IMR-90 (cell line): ENCODE results near the gene MACF1. TPM values are rescaled to one million over a fixed set of nuclear protein-coding genes. Genes with fewer than 3 reads are reported as not detected.

ENCODE experiments used
- ATAC-seq: fragments of 200-7000 bp; cut with Tn5 transposase; 2 replicates; pipeline ENCODE4 v1.9.1; 2020; ENCODE audit warnings: low read depth, mild to moderate bottlenecking, moderate library complexity
- BruUV-seq: library from RNA; stranded (reverse); fragments of 400-500 nt; replicated peaks from 2 replicates; lab custom pipeline; 2021; lab: Mats Ljungman, UMichigan
- CTCF ChIA-PET: fragments of 300-600 bp; formaldehyde crosslinking; extraction: SDS; loops from one replicate; lab custom pipeline; 2021; ENCODE audit warnings: antibody characterized with exemption; lab: Yijun Ruan, JAX
- POLR2A ChIA-PET: fragments of 300-600 bp; sonication (Branson Sonifier 250); formaldehyde crosslinking; loops from one replicate; lab custom pipeline; 2022; ENCODE audit warnings: antibody characterized with exemption; ENCODE audit not compliant: unreplicated experiment; lab: Charles Lee
- DNase-seq: peaks from one replicate; pipeline ENCODE4 v3.0.0; 2013
- H2AFZ ChIP-seq: replicated peaks from 2 replicates; pipeline ENCODE3; 2013; ENCODE audit warnings: low read length, mild to moderate bottlenecking; ENCODE audit not compliant: poor library complexity
- H2AK5ac ChIP-seq: 2 replicates; pipeline ENCODE4 v1.6.1; 2013; ENCODE audit warnings: low read depth, low read length, inconsistent platforms
- H2AK9ac ChIP-seq: replicated peaks from 2 replicates; pipeline ENCODE3; 2013; ENCODE audit warnings: mild to moderate bottlenecking, low read depth, low read length, moderate library complexity; ENCODE audit not compliant: poor library complexity
- H2BK120ac ChIP-seq: 2 replicates; pipeline ENCODE4 v1.6.1; 2013; ENCODE audit warnings: low read depth, low read length, inconsistent platforms
- H2BK15ac ChIP-seq: 3 replicates; pipeline ENCODE4 v1.6.1; 2013; ENCODE audit warnings: low read depth, low read length, inconsistent platforms
- H2BK20ac ChIP-seq: 2 replicates; pipeline ENCODE4 v1.6.1; 2013; ENCODE audit warnings: low read depth, mild to moderate bottlenecking, inconsistent platforms, low read length, moderate library complexity
- H2BK5ac ChIP-seq: 2 replicates; pipeline ENCODE4 v1.6.1; 2013; ENCODE audit warnings: mild to moderate bottlenecking, low read depth, low read length, inconsistent platforms; ENCODE audit not compliant: poor library complexity, severe bottlenecking
- H3K14ac ChIP-seq: replicated peaks from 2 replicates; pipeline ENCODE4 v1.6.1; 2013; ENCODE audit warnings: low read depth, low read length, inconsistent platforms
- H3K18ac ChIP-seq: 2 replicates; pipeline ENCODE4 v1.6.1; 2013; ENCODE audit warnings: low read depth, low read length, control low read depth
- H3K23ac ChIP-seq: 2 replicates; pipeline ENCODE4 v1.6.1; 2013; ENCODE audit warnings: low read depth, low read length, inconsistent platforms
- H3K27ac ChIP-seq: 2 replicates; pipeline ENCODE4 v1.5.1; 2013; ENCODE audit warnings: mild to moderate bottlenecking, control low read depth, low read length; ENCODE audit not compliant: insufficient read depth
- H3K27me3 ChIP-seq: 2 replicates; pipeline ENCODE4 v1.6.1; 2013; ENCODE audit warnings: low read length; ENCODE audit not compliant: control insufficient read depth, insufficient read depth
- H3K36me3 ChIP-seq: 2 replicates; pipeline ENCODE4 v1.6.1; 2013; ENCODE audit warnings: low read length, mixed read lengths; ENCODE audit not compliant: control insufficient read depth, insufficient read depth
- H3K4ac ChIP-seq: 2 replicates; pipeline ENCODE4 v1.6.1; 2013; ENCODE audit warnings: low read depth, low read length, inconsistent platforms
- H3K4me1 ChIP-seq: 2 replicates; pipeline ENCODE4 v1.6.1; 2013; ENCODE audit warnings: low read length, mixed read lengths; ENCODE audit not compliant: control insufficient read depth, insufficient read depth
- H3K4me2 ChIP-seq: 2 replicates; pipeline ENCODE4 v1.6.1; 2013; ENCODE audit warnings: low read depth, mild to moderate bottlenecking, control low read depth, low read length, moderate library complexity
- H3K4me3 ChIP-seq: 2 replicates; pipeline ENCODE4 v1.5.1; 2013; ENCODE audit warnings: low read depth, mild to moderate bottlenecking, control low read depth, low read length, moderate library complexity; ENCODE audit not compliant: insufficient read depth
- H3K56ac ChIP-seq: 2 replicates; pipeline ENCODE4 v1.6.1; 2013; ENCODE audit warnings: low read length, inconsistent platforms; ENCODE audit not compliant: insufficient read depth; ENCODE audit errors: extremely low read depth
- H3K79me1 ChIP-seq, 2 experiments: 2 replicates each; pipeline ENCODE4 v1.6.1; 2013; ENCODE audit warnings: low read length in 2 of 2, inconsistent platforms in 1 of 2, low read depth in 1 of 2
- H3K9ac ChIP-seq: 2 replicates; pipeline ENCODE4 v1.6.1; 2013; ENCODE audit warnings: low read depth, low read length, control low read depth
- H3K9me1 ChIP-seq: 2 replicates; pipeline ENCODE4 v1.6.1; 2013; ENCODE audit warnings: low read length, inconsistent platforms; ENCODE audit not compliant: insufficient read depth
- H3K9me3 ChIP-seq: 2 replicates; pipeline ENCODE4 v1.6.1; 2013; ENCODE audit warnings: low read length; ENCODE audit not compliant: control insufficient read depth, insufficient read depth
- H4K20me1 ChIP-seq: 2 replicates; pipeline ENCODE4 v1.6.1; 2013; ENCODE audit warnings: low read length, inconsistent platforms; ENCODE audit not compliant: insufficient read depth
- H4K5ac ChIP-seq: 2 replicates; pipeline ENCODE4 v1.6.1; 2013; ENCODE audit warnings: mild to moderate bottlenecking, low read depth, low read length, control low read depth
- H4K8ac ChIP-seq, 2 experiments: 2 replicates each; pipeline ENCODE4 v1.6.1; 2013; ENCODE audit warnings: low read depth in 2 of 2, low read length in 2 of 2, control low read depth in 1 of 2, inconsistent platforms in 1 of 2
- H4K91ac ChIP-seq: 2 replicates; pipeline ENCODE4 v1.6.1; 2013; ENCODE audit warnings: low read depth, low read length, inconsistent platforms; ENCODE audit not compliant: insufficient read depth
- BHLHE40 ChIP-seq: fragments of 150-350 bp; IDR thresholded peaks from 2 replicates; pipeline ENCODE4 v1.6.1; 2016; ENCODE audit warnings: mild to moderate bottlenecking, low read depth, low read length
- CEBPB ChIP-seq: IDR thresholded peaks from 2 replicates; pipeline ENCODE4 v1.6.1; 2012; ENCODE audit warnings: low read depth, low read length, improper control_type of control experiment
- CTCF ChIP-seq: conservative IDR thresholded peaks from 2 replicates; pipeline ENCODE4 v1.5.1; 2012; ENCODE audit warnings: mild to moderate bottlenecking, low read depth, low read length, improper control_type of control experiment
- FOS ChIP-seq: fragments of 150-350 bp; IDR thresholded peaks from 2 replicates; pipeline ENCODE4 v1.6.1; 2016; ENCODE audit warnings: low read depth, low read length
- MAFK ChIP-seq: IDR thresholded peaks from 2 replicates; pipeline ENCODE4 v1.6.1; 2012; ENCODE audit warnings: low read depth, low read length, improper control_type of control experiment
- MAZ ChIP-seq: IDR thresholded peaks from 2 replicates; pipeline ENCODE4 v1.6.1; 2012; ENCODE audit warnings: low read depth, mild to moderate bottlenecking, low read length, improper control_type of control experiment, moderate library complexity, borderline replicate concordance
- MXI1 ChIP-seq: IDR thresholded peaks from 2 replicates; pipeline ENCODE4 v1.6.1; 2012; ENCODE audit warnings: low read depth, mild to moderate bottlenecking, low read length, moderate library complexity, borderline replicate concordance
- NFE2L2 ChIP-seq: fragments of 150-350 bp; IDR thresholded peaks from 2 replicates; pipeline ENCODE4 v1.6.1; 2016; ENCODE audit warnings: low read depth, mild to moderate bottlenecking, low read length
- POLR2A ChIP-seq: IDR thresholded peaks from 2 replicates; pipeline ENCODE4 v1.6.1; 2012; ENCODE audit warnings: mild to moderate bottlenecking, low read depth, low read length
- RAD21 ChIP-seq: IDR thresholded peaks from 2 replicates; pipeline ENCODE4 v1.6.1; 2012; ENCODE audit warnings: low read length, improper control_type of control experiment
- RCOR1 ChIP-seq: IDR thresholded peaks from 2 replicates; pipeline ENCODE4 v1.6.1; 2012; ENCODE audit warnings: mild to moderate bottlenecking, low read length, improper control_type of control experiment; ENCODE audit not compliant: insufficient replicate concordance
- RFX5 ChIP-seq: IDR thresholded peaks from 2 replicates; pipeline ENCODE4 v1.8.0; 2012; ENCODE audit warnings: low read depth, mild to moderate bottlenecking, low read length, moderate library complexity
- SMC3 ChIP-seq: fragments of 150-350 bp; IDR thresholded peaks from 2 replicates; pipeline ENCODE4 v1.6.1; 2016; ENCODE audit warnings: low read depth, mild to moderate bottlenecking, antibody characterized with exemption, low read length, moderate library complexity
- WGBS, 2 experiments: methylation state at CpG; one replicate each; pipeline versions ENCODE4 v1.1.5 to v1.1.7; 2013; ENCODE audit warnings: missing lambda C conversion rate in 2 of 2; ENCODE audit not compliant: insufficient read length in 1 of 2; ENCODE audit errors: extremely low coverage in 2 of 2; 5-methylcytosine and 5-hydroxymethylcytosine counted together
- dilution Hi-C: fragments of 300-500 bp; cut with HindIII; formaldehyde crosslinking; loops from one replicate; pipeline ENCODE4 v1.14.3; 2018; ENCODE audit warnings: low sequenced_read_pairs; ENCODE audit not compliant: unreplicated experiment
- in situ Hi-C: fragments of 300-500 bp; cut with MboI; formaldehyde crosslinking; loops from 3 replicates; pipeline ENCODE4 v1.14.3; 2019; ENCODE audit warnings: low sequenced_read_pairs, inconsistent platforms, mixed read lengths
- intact Hi-C: fragments of 100-400 bp; cut with micrococcal nuclease; formaldehyde crosslinking; loops from 2 replicates; pipeline ENCODE4 v1.10.0; 2022
- polyA plus RNA-seq, 3 experiments: library from polyadenylated mRNA; depleted of rRNA; stranded (reverse); fragments of >200 nt; gene quantifications; 2 replicates each; pipeline ENCODE4 v1.2.3, GENCODE V29; 2012; ENCODE audit warnings: low replicate concordance in 1 of 3
- total RNA-seq: library from RNA; depleted of rRNA; stranded (reverse); fragments of >200 nt; gene quantifications from 2 replicates; pipeline ENCODE4 v1.2.3, GENCODE V29; 2012
- TF ChIP-seq, protein P1 (sequence below): fragments of 150-350 bp; IDR thresholded peaks from 2 replicates; pipeline ENCODE4 v1.6.1; 2017; ENCODE audit warnings: mild to moderate bottlenecking, antibody characterized with exemption, low read length, low read depth
- TF ChIP-seq, protein P2 (sequence below): fragments of 150-350 bp; IDR thresholded peaks from 2 replicates; pipeline ENCODE4 v1.6.1; 2016; ENCODE audit warnings: low read depth, mild to moderate bottlenecking, low read length, moderate library complexity, borderline replicate concordance

Gene MACF1
- total and polyA plus RNA-seq, 2 of the 4 experiments (the other 2 are of a cell fraction): 67.6 to 369 TPM

DNA sequence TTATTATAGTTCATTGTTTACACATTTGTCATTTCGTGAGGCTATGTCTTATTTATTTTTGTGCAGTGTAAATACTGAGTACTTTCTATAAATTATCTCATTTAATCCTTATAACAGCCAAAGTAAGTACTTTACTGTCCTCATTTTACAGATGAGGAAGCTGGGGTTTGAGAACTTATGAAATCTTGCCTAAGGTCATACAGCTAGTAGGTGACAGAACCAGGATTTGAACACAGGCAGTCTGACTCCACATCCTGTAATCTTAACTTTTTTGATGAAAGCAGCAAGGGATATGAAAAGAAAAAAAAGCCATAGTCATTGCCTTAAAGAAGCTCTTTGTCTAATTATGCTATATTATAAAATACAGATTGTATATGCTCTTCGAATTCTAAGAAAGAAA is 179.8 kb downstream of the MACF1 start:
- TF ChIP-seq RCOR1 (no peak), MAFK (no peak), RAD21 (no peak), MAZ (no peak), SMC3 (no peak), RFX5 (no peak), MXI1 (no peak), CEBPB (no peak), BHLHE40 (no peak), FOS (no peak), NFE2L2 (no peak), POLR2A (no peak), CTCF (no peak)
- TF ChIP-seq, protein P1, sequence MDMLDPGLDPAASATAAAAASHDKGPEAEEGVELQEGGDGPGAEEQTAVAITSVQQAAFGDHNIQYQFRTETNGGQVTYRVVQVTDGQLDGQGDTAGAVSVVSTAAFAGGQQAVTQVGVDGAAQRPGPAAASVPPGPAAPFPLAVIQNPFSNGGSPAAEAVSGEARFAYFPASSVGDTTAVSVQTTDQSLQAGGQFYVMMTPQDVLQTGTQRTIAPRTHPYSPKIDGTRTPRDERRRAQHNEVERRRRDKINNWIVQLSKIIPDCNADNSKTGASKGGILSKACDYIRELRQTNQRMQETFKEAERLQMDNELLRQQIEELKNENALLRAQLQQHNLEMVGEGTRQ: no peak
- TF ChIP-seq, protein P2, sequence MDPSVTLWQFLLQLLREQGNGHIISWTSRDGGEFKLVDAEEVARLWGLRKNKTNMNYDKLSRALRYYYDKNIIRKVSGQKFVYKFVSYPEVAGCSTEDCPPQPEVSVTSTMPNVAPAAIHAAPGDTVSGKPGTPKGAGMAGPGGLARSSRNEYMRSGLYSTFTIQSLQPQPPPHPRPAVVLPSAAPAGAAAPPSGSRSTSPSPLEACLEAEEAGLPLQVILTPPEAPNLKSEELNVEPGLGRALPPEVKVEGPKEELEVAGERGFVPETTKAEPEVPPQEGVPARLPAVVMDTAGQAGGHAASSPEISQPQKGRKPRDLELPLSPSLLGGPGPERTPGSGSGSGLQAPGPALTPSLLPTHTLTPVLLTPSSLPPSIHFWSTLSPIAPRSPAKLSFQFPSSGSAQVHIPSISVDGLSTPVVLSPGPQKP: no peak
- POLR2A ChIA-PET: no interaction called here
- Histone ChIP-seq H2BK20ac (no peak overlapping the region), H3K27ac (no peak overlapping the region; the same call in 1 of the 2 replicates), H3K9ac (no peak overlapping the region), H3K4me1 (peaks cover 18% of the 10 kb centered on the region), H2AK9ac (no peak overlapping the region), H3K23ac (no peak overlapping the region), H4K5ac (no peak overlapping the region), H3K56ac (no peak overlapping the region), H3K9me1 (peaks cover 13% of the 10 kb centered on the region; the same call in 1 of the 2 replicates), H3K4me2 (no peak overlapping the region), H4K20me1 (peaks cover 12% of the 10 kb centered on the region; the same call in 1 of the 2 replicates), H3K79me1 (peaks cover 11 to 35% of the 10 kb centered on the region in 2 experiments), H3K9me3 (no peaks in the 10 kb centered on the region), H4K91ac (no peak overlapping the region), H2BK5ac (peak overlapping the region; percentile 72), H2BK15ac (no peak overlapping the region), H3K4ac (no peak overlapping the region), H2AFZ (no peak overlapping the region), H3K4me3 (no peak overlapping the region), H3K36me3 (peaks cover 33% of the 10 kb centered on the region), H2AK5ac (no peak overlapping the region), H4K8ac (no peak overlapping the region), H3K27me3 (no peaks in the 10 kb centered on the region), H2BK120ac (no peak overlapping the region), H3K18ac (no peak overlapping the region), H3K14ac (no peak overlapping the region)
- in situ Hi-C loops: no loop called here
- CTCF ChIA-PET: interaction anchor here (0.6 kb wide), 1 partner anchor 270 kb away, joined by 4 read pairs; no protein-coding TSS in a partner anchor
- dilution Hi-C loops: no loop called here
- intact Hi-C loops: no loop called here
- no TSS peak for BruUV-seq
- DNase-seq: no peak
- ATAC-seq: no peak
- WGBS, 2 experiments: no CpG with 5 or more reads among the region's 2 CpGs
